ENCODE data around the gene DGKB. TPM values are rescaled to one million over a fixed set of nuclear protein-coding genes. Genes with fewer than 3 reads are reported as not detected.

DGKB gene
- total RNA-seq, 1 experiment from 2014 or later, result 1.9 TPM

GRCh38 chr7:14137676-14138075, 764.9 kb downstream of the DGKB start:
- H3K36me3 Mint-ChIP-seq, result no peaks in the 10 kb centered on the region
- POLR2A ChIA-PET, result no interaction called here
- CTCF ChIA-PET, result interaction anchor here (1.2 kb wide), 1 partner anchor 146 kb away, joined by 3 read pairs; no protein-coding TSS in a partner anchor
- no peaks in the 10 kb centered on the region for H3K4me1 Mint-ChIP-seq
- ATAC-seq (no peak), DNase-seq (ENCODE audit: low spot score) (no peak)
- TF ChIP-seq MLX (CRISPR knock-in tag; IDR thresholded peaks at IDR 0.05) (no peak), IRF1 (CRISPR knock-in tag; IDR thresholded peaks at IDR 0.05) (no peak), CTCF (IDR thresholded peaks at IDR 0.05) (no peak), JAZF1 (CRISPR knock-in tag; IDR thresholded peaks at IDR 0.05) (no peak), NR3C1 (CRISPR knock-in tag; conservative IDR thresholded peaks at IDR 0.05; ENCODE audit: low read depth) (no peak), KAT7 (CRISPR knock-in tag; IDR thresholded peaks at IDR 0.05; ENCODE audit: borderline replicate concordance) (no peak), E2F5 (CRISPR knock-in tag; IDR thresholded peaks at IDR 0.05) (no peak), HMGXB4 (CRISPR knock-in tag; IDR thresholded peaks at IDR 0.05) (no peak), ERG (CRISPR knock-in tag; IDR thresholded peaks at IDR 0.05) (no peak), FOXK1 (CRISPR knock-in tag; IDR thresholded peaks at IDR 0.05) (no peak), CREB1 (CRISPR knock-in tag; IDR thresholded peaks at IDR 0.05) (no peak)
- H3K9me3 Mint-ChIP-seq, result no peaks in the 10 kb centered on the region
- no peaks in the 10 kb centered on the region for H3K27me3 Mint-ChIP-seq (ENCODE audit: low read depth)
- no peak overlapping the region for H3K4me3 Mint-ChIP-seq
- no peak overlapping the region for H3K27ac Mint-ChIP-seq

- Mint-ChIP-seq H3K4me3 (no peak overlapping the region), H3K9me3 (no peaks in the 10 kb centered on the region), H3K4me1 (no peaks in the 10 kb centered on the region), H3K27me3 (ENCODE audit: low read depth) (no peaks in the 10 kb centered on the region), H3K36me3 (no peaks in the 10 kb centered on the region), H3K27ac (no peak overlapping the region)
- CTCF ChIA-PET, result no interaction called here
- ATAC-seq (no peak), DNase-seq (ENCODE audit: low spot score) (no peak)
- POLR2A ChIA-PET, result no interaction called here
- TF ChIP-seq CDX4 (CRISPR knock-in tag; IDR thresholded peaks at IDR 0.05; ENCODE audit: borderline replicate concordance) (no peak), FOXK1 (CRISPR knock-in tag; IDR thresholded peaks at IDR 0.05) (no peak), NFATC4 (CRISPR knock-in tag; IDR thresholded peaks at IDR 0.05) (no peak), JAZF1 (CRISPR knock-in tag; IDR thresholded peaks at IDR 0.05) (no peak), ETV6 (CRISPR knock-in tag; IDR thresholded peaks at IDR 0.05) (no peak), GTF2I (CRISPR knock-in tag; conservative IDR thresholded peaks at IDR 0.05) (no peak), E2F1 (CRISPR knock-in tag; IDR thresholded peaks at IDR 0.05) (no peak), ZNF425 (CRISPR knock-in tag; conservative IDR thresholded peaks at IDR 0.05) (no peak), MAX (CRISPR knock-in tag; IDR thresholded peaks at IDR 0.05) (no peak), ZNF396 (CRISPR knock-in tag; IDR thresholded peaks at IDR 0.05; ENCODE audit: borderline replicate concordance) (no peak), E2F4 (CRISPR knock-in tag; IDR thresholded peaks at IDR 0.05; ENCODE audit: borderline replicate concordance, low read depth) (no peak), GABPB1 (CRISPR knock-in tag; IDR thresholded peaks at IDR 0.05) (no peak)
These were observed 768.8 kb downstream of the DGKB start for GRCh38 chr7:14133752-14134151.
